ENCODE measurements around the gene ACTA2.

GRCh38 chr10:88931548-88931947 is 21.0 kb downstream of the ACTA2 start:
- no peak for TF ChIP-seq CTCF (IDR thresholded peaks at IDR 0.05; ENCODE audit: insufficient read depth, low read length, poor library complexity, severe bottlenecking)
- no peak for TF ChIP-seq EZH2phosphoT487 (conservative IDR thresholded peaks at IDR 0.05; ENCODE audit: low read length)
